ENCODE results near the gene XPA.
"Not testable (repeated sequence)": the region's sequence is repeated elsewhere in the genome, so short reads cannot be mapped to it uniquely, and the experiment has no call there.

The XPA gene

DNA sequence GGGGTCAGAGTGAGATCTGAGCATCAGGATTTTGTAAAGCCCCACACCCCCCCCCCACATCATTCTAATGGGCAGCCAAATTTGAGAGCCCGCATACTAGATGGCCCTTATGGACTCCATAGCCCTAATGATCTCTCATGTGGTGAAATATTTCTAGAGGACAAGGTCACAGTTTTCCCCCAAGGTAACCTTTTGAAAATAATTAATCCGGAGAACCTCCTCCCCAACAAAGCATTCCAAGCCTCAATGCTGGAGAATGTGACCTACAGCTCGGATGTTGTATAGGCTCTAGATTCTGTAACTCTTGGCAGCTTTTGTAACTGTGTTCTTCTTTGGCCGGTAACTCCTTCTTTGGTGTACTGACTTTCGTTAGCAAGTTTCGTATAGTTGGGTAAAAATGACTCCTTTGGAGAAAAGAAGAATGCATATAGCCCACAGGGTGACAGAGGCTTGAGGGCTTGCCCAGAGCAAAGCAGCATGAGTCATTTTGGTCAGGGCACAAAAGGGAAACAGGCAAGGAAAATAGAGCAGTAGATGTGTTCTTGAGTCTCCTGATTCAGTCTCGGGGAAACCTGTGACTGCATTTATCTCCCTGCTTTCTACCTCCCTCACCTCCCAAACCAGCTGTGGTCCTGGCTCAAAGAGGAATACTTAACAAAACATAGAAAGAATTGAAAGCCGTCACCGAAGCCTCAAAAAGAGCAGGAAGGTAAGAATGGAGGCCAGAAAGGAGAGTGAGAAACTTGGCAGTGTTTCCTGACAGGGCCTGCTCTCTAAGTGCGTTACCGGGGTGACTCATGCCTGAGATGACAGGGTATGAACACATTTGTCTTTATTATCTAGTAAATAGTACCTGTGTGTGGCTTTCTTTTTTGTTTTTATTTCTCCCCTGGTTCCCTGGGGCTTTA lies 6.6 kb upstream of the XPA start:
- DNase-seq = no peak

DNA sequence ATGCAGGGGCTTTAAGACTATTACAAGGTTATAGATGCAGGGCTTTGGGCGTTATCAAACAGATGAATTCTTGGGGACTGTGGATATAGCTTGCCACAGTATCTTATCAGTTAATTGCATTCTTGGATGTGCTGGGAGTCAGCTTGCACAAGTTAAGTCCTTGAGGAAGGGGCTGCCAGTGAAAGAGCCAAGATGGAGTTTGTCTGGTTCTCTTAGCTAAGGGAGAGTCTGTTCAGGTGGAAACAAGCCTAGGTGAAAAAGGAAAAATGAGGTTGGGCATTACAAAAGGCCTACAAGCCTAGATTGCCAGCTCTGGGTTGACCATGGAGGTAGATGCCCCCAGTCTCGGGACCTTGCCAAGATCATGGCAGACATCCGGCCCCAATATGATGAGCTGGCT lies 2.7 kb upstream of the XPA start:
- not testable (repeated sequence) for DNase-seq

DNA sequence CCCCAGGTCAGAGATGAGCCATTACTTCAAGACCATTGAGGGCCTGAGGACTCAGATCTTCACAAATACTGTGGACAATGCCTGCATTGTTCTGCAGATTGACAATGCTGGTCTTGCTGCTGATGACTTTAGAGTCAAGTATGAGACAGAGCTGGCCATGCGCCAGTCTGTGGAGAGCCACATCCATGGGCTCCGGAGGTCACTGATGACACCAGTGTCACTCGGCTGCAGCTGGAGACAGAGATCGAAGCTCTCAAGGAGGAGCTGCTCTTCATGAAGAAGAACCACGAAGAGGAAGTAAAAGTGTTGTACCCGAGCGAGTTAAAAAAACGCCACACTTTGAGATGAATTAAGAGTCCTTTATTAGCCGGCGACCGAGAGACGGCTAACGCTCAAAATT lies 2.1 kb upstream of the XPA start:
- not testable (repeated sequence) for DNase-seq

DNA sequence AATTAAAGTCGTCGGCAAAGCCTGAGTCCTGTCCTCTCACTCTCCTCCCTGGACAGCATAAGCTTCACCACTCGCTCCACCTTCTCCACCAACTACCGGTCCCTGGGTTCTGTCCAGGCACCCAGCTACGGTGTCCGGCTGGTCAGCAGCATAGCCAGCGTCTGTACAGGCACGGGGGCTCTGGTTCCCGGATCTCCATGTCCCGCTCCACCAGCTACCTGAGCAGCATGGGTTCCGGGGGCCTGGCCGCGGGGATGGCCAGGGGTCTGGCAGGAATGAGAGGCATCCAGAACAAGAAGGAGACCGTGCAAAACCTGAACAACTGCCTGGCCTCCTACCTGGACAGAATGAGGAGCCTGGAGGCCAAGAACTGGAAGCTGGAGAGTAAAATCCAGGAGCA lies 1.7 kb upstream of the XPA start:
- DNase-seq = no peak

DNA sequence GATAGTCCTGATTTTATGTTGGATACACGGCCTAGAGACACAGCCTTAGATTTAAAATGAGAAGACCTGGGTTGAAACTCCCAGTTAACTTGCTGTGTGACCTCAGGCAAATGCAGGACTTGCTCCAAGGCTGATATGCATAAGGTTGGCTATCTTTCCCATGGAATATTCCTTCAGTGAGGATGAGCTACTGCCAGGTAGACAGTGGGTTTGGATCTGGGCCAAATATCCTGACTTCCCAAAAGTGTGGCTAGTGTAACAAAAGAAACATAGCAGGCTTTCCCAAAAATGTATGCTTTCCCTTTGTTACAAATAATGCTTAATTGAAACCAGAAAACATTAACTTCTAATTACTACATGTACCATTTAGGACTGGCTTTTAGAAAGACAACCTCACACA lies 697 bp upstream of the XPA start:
- DNase-seq = no peak

GRCh38 chr9:97695995-97696802 lies 941 bp downstream of the XPA start:
- no peak for DNase-seq

DNA sequence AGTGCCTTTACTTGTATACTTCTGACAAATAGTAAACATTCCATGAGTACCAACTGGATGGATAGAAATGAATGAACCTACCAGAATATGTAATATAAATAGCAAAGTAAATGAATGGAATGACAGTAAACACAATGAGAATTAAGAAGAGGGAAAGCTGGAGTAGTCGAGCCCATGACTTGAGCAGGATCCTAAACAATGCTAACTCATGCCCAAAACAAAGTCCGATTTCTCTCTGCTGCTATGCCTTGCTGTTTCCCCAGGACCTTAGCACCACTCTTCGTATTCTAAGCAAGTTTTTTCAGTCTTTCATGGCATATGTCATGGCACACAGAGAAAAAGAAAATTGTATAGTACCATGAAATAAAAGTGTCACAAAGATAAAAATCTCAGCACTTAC lies 1.8 kb downstream of the XPA start:
- DNase-seq = no peak

DNA sequence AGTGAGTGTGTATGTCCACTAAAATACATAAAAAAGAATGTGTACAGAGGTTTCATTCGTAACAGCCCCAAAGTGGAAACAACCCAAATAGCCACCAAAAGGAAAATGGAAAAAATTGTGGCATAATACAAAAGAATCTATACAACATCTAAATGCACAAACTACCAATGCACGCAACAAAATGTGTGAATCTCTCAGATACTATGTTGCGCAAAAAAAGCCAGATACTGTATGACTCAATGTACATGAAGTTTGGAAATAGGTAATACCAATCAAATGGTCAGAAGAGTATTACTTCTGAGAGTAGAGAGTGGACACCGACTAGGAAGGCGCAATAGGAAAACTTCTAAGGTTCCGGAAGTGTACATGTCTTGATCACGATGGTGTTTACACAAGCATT lies 2.4 kb downstream of the XPA start:
- no peak for DNase-seq

GRCh38 chr9:97689401-97690180 lies 7.5 kb downstream of the XPA start:
- no peak for DNase-seq

- DNase-seq = no peak
These were observed 8.5 kb downstream of the XPA start for GRCh38 chr9:97688654-97689053.

DNA sequence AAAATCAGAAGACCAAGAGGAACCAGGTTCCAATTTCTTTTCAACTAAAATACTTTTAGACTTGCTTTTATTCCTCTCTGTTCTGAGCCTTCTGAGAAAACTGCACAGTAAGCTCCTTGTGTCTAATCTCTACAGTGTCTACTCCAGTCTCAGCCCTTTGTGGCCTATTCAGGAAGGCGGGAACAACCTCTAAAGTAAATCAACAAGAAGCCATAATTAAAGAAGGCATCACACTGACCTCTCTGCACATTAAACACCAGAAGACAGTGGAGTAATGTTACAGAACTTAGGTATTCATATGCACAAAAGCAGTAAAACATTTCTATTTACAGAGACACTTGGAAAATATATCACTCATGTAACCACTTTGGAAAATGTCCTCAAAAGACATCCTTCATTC lies 14.9 kb downstream of the XPA start:
- no peak for DNase-seq

GRCh38 chr9:97675655-97676054 lies 21.5 kb downstream of the XPA start:
- no peak for DNase-seq

- DNase-seq = no peak
These were observed 23.2 kb downstream of the XPA start for GRCh38 chr9:97673922-97674321.

DNA sequence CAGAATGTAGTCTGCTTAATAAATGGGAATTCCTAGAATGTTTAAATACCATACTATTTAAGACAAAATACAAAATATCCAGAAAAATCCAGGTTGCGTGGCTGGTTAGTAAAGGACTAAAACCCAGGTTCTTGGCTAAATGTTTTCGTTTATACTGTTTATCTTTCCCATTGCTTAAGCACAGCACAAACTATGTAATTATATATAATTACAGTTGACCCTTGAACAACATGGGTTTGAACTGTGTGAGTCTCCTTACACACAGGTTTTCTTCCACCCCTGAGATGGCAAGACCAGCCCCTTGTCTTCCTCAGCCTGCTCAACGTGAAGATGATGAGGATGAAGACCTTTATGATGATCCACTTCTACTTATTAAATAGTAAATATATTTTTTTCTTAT lies 24.7 kb downstream of the XPA start:
- DNase-seq = no peak

DNA sequence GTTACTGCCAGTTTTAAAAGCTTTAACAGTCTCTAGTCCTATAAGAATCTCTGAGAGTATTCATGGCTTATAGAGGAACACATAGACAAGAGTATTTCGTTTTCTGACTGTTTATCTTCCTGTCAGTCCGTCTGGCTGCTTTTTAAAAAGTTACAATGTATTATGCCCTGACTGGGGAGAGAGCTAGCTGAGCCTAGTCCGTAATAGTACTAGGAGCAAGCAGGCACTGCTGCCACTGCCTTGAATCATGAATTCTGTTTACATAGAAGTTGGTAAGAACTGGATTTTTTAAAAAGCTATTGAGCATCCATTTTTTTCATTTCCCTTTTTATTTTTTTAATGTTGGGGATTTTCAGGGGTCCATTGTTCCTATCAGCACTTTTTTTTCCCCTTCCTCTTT lies 26.6 kb downstream of the XPA start:
- no peak for DNase-seq

DNA sequence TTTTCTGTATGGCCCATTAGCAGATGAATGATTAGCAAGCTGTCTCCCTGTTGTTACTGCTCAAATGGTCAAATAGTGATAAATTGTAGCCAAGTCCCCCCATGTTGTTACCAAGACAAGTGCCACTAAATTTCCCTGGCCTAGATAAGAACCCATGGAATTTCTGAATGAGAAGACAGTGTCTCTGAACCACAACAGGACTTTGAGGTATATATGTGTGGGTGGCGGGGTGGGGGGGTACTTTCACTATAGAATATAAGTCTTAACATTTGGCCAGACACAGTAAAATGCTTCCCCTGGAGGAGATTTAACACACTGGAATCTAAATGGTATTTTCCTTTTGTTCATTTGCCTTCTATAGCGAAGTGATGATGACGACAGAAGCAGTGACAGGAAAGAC lies 28.7 kb downstream of the XPA start:
- DNase-seq = no peak

DNA sequence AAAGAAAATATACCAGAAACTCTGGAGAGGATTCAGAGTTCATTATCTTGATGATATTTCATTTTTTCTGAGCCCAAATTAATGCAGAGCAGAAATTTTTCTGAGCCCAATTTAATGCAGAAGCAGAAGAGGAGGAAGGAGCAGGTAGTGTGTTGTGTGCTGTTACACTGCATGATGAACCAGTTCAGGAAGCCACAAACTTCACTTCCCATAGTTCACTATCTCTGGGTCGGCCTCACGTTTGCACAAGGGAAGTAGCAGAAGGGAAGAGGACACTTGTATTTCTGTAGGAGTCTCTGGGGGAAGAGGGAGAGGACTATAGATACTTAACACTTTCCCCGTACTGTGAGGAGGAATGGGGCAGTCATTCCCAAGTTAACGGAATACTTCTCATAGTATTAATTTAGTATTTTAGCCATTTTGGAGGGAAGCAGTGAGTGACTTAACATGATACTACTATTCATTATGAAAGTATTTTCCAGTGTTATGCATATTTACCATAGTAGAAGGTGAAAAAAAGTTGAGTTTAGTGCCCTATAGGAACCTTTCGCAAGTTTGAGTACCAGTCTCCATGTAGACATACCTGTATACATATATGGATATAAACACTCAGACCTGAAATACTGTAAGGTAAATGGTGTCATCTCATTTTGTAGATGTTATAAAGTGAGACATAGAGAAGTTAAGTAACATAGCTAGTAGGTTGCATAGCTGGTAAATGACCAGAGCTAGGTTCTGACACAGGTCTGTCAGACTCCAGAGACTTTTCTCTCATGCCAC lies 30.0 kb downstream of the XPA start:
- DNase-seq = no peak

DNA sequence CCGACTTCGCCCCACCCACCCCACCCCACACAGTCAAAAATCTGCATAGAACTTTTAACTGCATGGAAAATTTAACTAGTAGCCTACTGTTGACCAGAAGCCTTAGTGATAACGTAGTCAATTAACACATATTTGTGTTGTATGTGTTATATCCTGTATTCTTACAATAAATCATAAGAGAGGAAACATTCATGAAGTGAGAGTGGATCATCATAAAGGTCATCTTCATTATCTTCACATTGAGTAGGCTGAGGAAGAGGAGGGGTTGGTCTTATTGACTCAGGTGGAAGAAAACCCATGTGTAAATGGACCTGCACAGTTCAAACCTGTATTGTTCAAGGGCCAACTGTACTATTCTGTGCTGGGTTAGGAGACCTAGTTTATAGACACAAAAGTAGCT lies 31.4 kb downstream of the XPA start:
- DNase-seq = no peak

DNA sequence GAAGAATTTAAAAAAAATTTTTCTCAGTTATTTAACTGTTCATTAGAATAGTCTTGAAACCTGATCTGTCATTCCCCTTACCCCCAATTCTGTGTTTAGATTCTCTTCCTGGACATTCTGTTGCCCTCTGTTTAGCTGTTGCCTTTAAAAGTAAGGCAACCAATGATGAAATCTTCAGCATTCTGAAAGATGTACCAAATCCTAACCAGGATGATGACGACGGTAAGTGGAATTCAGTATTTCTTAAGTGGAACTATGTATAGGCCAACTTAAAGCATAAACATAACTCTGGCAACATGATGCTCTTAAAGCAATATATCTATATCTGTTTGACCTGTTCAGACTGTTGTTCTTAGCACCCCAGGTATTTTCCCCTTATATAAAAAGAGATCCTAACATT lies 36.3 kb downstream of the XPA start:
- DNase-seq = no peak

DNA sequence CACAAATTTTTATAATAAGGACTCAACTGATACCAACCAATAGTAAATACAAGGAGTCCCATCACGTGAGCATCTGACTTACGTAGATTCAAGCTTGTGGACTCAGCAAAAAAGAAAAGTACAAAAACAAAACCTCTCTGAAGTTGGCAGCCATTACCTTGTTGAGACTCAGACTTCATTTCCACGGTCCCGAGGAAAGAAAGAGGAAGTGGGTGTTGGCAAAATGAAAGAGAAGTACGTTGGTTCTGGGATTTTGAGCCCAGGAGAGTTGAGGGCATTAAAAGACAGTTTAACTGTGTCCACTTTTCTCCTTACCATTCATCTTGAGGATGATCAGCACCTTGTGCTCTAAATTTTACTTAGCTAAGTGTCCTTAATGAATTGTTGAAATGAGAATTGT lies 36.8 kb downstream of the XPA start:
- DNase-seq = no peak

- no peak for DNase-seq
These were observed 37.4 kb downstream of the XPA start for GRCh38 chr9:97659771-97660170.

DNA sequence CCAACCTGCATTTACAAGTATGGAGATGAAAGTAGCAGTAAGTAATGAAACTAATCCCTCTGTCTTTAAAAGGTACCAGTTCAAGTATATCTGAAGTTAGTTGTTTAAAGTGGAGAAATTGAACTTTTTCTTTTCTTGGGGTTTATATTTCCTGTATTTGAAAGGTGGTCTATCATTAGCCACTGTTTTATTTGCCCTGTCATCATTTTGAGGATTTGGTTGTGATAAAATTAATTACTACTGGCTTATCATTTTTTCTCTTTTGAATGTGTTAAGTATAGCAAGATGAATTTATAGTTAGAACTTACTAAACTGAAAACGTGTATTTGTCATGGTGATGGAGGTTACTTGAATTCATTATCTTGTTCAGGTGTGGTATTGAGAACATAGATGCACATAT lies 38.4 kb downstream of the XPA start:
- no peak for DNase-seq

GRCh38 chr9:97651646-97652045 lies 45.5 kb downstream of the XPA start:
- DNase-seq = no peak
